ENCODE measurements around the gene INHA. TPM values are rescaled to one million over a fixed set of nuclear protein-coding genes. Genes with fewer than 3 reads are reported as not detected.

Gene INHA
- polyA plus RNA-seq, 10 donors = 0.16 to 1.5 (median 0.57) TPM

DNA sequence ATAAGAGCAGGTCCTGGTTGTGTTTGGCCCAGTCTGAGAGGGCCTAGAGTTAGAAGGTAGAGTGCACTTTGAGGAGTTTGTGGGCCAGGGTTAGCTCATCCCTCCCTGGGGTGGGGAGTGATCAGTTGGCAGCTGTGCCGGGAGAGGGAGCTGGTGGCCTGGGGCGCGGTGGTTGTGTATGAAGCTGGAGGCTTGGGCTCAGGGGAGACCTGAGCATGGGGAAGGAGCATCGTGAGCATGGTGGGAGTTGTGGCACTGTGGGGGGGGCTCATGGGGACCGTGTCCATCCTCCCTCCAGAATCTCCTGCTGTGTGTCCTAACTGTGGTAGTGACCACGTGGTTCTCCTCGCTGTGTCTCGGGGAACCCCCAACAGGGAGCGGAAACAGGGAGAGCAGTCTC lies 39.2 kb downstream of the INHA start:
- no peak for DNase-seq

DNA sequence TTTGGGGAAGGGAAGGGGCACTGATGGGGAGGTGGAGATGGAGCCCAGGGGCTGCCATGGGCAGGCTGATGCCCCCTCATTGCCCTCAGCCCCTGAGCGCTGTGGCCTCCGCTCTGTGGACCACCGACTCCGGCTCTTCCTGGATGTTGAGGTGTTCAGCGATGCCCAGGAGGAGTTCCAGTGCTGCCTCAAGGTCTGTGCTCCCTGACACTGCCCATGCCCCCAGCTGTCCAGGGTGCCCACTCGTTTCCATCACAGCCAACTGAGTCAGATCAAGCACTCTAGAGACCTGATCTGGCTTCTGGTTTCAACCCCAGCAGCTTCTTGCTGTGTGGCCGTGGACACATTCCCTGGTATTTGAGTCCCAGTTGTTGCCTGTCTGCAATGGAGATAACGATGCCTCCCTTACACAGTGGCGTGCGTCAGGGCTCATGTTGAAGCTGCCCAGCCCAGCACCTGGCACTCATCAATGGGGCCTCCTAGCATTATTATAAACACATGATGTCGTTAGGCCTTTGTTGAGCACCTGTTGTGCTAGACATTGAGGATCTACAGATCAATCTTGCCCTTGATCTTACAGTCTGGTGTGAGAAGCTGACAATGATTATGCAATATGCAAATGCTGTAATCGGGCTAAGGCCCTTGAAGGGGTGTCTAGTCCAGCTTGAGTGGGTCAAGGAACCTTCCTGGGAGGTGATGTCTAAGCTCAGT lies 39.9 kb downstream of the INHA start:
- DNase-seq = no peak

- no peak for DNase-seq
Measured at GRCh38 chr2:219612577-219613286, 40.6 kb downstream of the INHA start.

DNA sequence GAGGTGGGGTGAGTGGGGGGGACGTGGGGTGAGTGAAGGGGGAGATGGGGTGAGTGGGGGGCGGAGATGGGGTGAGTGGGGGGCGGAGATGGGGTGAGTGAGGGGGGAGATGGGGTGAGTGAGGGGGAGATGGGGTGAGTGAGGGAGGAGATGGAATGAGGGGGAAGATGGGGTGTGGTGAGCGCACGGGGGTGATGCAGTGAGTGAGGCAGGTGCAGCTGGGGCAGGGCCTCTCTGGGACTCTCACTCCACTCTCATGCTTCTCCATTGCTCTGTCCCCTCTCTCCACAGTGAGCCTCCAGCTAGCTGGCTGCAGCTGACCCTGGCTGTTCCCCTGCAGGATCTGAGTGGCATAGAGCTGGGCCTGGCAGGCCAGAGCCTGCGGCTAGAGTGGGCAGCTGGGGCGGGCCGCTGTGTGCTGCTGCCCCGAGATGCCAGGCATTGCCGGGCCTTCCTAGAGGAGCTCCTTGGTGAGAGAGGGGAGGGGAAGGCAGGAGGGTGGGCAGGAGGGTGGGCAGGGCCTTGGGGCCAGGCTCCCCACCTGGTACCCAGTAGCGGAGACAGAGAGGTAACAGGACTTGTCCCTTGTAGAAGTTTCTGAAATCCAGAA lies 41.5 kb downstream of the INHA start:
- DNase-seq = no peak

DNA sequence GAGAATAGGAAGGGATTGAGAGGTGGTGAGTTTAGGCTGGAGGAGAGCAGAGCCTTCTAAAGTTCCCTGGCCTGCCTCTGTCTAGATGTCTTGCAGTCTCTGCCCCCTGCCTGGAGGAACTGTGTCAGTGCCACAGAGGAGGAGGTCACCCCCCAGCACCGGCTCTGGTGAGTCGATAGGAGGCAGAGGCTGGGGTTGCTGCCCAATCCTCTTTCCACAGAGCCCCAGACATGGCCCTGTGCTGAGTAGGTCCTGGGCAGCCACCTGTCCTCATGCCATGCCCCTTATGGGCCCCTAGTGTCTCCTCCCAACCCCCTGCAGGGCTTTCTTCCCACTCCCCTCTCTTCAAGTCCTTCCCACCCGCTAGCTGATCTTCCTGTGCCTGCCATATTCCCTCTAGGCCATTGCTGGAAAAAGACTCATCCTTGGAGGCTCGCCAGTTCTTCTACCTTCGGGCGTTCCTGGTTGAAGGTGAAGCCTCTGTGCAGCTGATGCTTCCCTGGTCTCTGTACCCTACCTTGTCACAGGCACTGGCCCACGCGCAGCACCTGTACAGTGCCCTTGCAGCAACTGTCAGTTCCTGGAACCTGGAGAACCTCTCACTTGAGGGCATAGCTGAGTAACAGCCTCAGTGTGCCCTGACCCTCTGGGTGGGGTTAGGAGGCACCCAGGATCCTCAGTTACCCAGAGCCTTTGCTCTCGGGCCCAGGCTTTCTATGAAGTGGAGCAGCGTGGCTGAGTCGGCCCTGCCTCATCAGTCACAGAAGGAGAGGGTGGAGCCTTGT lies 42.2 kb downstream of the INHA start:
- no peak for DNase-seq

DNA sequence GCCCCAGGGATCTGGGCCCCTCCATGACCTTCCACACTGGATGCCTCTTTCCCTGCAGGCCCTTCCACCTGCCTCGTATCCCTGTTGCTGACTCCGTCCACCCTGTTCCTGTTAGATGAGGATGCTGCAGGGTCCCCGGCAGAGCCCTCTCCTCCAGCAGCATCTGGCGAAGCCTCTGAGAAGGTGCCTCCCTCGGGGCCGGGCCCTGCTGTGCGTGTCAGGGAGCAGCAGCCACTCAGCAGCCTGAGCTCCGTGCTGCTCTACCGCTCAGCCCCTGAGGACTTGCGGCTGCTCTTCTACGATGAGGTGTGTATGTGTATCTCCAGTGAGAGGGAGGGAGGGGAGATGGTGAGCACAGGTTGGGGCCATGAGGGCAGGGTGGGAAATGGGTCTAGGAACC lies 42.9 kb downstream of the INHA start:
- no peak for DNase-seq

GRCh38 chr2:219615894-219616293 lies 43.8 kb downstream of the INHA start:
- no peak for DNase-seq

GRCh38 chr2:219616550-219616949 lies 44.4 kb downstream of the INHA start:
- DNase-seq = no peak

GRCh38 chr2:219618733-219619122 lies 46.6 kb downstream of the INHA start:
- DNase-seq = no peak

GRCh38 chr2:219619235-219619634 lies 47.1 kb downstream of the INHA start:
- no peak for DNase-seq

GRCh38 chr2:219620546-219620945 lies 48.4 kb downstream of the INHA start:
- DNase-seq = no peak

DNA sequence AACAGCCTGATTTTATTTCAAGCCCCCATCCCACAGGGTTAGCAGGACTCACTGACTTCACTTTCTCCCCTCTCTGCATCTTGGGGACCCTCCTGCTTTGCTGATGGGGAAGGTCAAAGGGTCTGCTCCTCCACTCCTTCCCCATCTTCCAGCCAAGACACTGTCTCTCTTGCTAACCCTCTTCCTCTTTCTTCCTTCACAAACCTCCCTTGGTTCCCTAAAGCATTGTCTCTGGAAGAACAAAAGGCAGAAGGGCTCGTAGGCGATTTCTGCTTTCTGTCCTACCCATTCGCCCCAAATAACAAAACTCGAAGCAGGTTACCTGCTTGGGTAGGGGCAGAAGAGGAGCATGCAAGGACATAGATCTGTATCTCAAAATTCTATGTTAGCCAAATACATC lies 49.8 kb downstream of the INHA start:
- DNase-seq = no peak

- DNase-seq = no peak
Measured at GRCh38 chr2:219622472-219622871, 50.4 kb downstream of the INHA start.

DNA sequence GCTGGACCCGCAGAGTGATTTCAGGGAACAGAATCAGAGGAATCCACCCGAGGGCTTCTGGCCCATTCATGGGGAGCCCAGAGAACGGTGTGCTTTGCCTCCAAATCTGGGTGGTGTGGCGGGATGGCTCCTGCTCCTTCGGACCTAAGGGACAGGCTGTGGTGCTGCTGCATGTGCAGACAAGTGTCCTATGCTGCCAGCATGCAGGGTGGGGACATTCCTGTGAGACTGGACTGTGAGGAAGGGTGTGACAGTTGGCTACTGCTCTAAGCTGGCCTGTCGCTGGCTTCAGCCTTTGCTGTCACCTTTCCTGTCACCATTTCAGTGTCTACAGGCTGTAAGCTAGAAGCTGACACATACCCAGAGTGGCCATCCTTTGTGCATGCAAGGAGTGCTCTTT lies 52.5 kb downstream of the INHA start:
- DNase-seq = no peak

- DNase-seq = no peak
Measured at GRCh38 chr2:219625179-219625578, 53.1 kb downstream of the INHA start.

Other genes starting within 250 kb of the INHA start
- gene RESP18, start 239.6 kb upstream of the INHA start, polyA plus RNA-seq (ENCODE audit: insufficient read length in 10 of 10) = not detected
- 10 to 100 TPM; 26.4 to 45.4 (median 36.6) TPM for gene DNPEP, start 184.4 kb upstream of the INHA start, polyA plus RNA-seq (ENCODE audit: insufficient read length in 10 of 10)
- 1,000 to 10,000 TPM; 1,880 to 4,907 (median 4,107) TPM for gene DES, start 153.9 kb upstream of the INHA start, polyA plus RNA-seq (ENCODE audit: insufficient read length in 10 of 10)
- gene SPEG, start 137.5 kb upstream of the INHA start, polyA plus RNA-seq (ENCODE audit: insufficient read length in 10 of 10) = 100 to 1,000 TPM in 9 of 10 donors, 10 to 100 TPM in 1; 63.9 to 179 (median 138) TPM
- gene GMPPA, start 73.4 kb upstream of the INHA start, polyA plus RNA-seq (ENCODE audit: insufficient read length in 10 of 10) = 10 to 100 TPM; 21.7 to 29.9 (median 24.9) TPM
- gene ASIC4, start 57.8 kb upstream of the INHA start, polyA plus RNA-seq (ENCODE audit: insufficient read length in 10 of 10) = under 1 TPM; 0.15 to 0.70 (median 0.34) TPM
- gene CHPF, start 28.5 kb upstream of the INHA start, polyA plus RNA-seq (ENCODE audit: insufficient read length in 10 of 10) = 10 to 100 TPM; 34.4 to 75.8 (median 44.8) TPM
- gene TMEM198, start 28.3 kb upstream of the INHA start, polyA plus RNA-seq (ENCODE audit: insufficient read length in 10 of 10) = 1 to 10 TPM; 1.6 to 3.1 (median 2.3) TPM
- 100 to 1,000 TPM in 9 of 10 donors, 10 to 100 TPM in 1; 94.0 to 139 (median 117) TPM for gene OBSL1, start 771 bp upstream of the INHA start, polyA plus RNA-seq (ENCODE audit: insufficient read length in 10 of 10)
- gene STK11IP, start 25.5 kb downstream of the INHA start, polyA plus RNA-seq (ENCODE audit: insufficient read length in 10 of 10) = 10 to 100 TPM in 9 of 10 donors, 1 to 10 TPM in 1; 9.4 to 26.5 (median 14.4) TPM
- gene SLC4A3, start 55.3 kb downstream of the INHA start, polyA plus RNA-seq (ENCODE audit: insufficient read length in 10 of 10) = 10 to 100 TPM in 2 of 10 donors, 1 to 10 TPM in 8; 5.6 to 11.7 (median 7.3) TPM